K562 (cell line): ENCODE data around the gene SLC7A4. TPM values are rescaled to one million over a fixed set of nuclear protein-coding genes. Genes with fewer than 3 reads are reported as not detected.
A peak's percentile ranks its signal among the peaks of the same experiment; 100 is the strongest.

Experiments used
- BMI1 ChIP-seq: fragments of 150-350 bp; IDR thresholded peaks from 2 replicates; pipeline ENCODE4 v1.6.1; 2014; ENCODE audit warnings: low read length
- CBFB ChIP-seq: sonication (generic); formaldehyde crosslinking; IDR thresholded peaks from 2 replicates; pipeline ENCODE4 v1.4.0; 2020; ENCODE audit warnings: mild to moderate bottlenecking, missing genetic modification reagents
- CBX3 ChIP-seq, 2 experiments: IDR thresholded peaks; 1 replicate in 1 of 2; 2 replicates in 1 of 2; pipeline ENCODE4 v1.6.1; 2012; ENCODE audit warnings: inconsistent platforms in 2 of 2, low read length in 2 of 2, borderline replicate concordance in 1 of 2, control low read depth in 1 of 2
- HMGXB4 ChIP-seq: sonication (generic); formaldehyde crosslinking; IDR thresholded peaks from 2 replicates; pipeline ENCODE4 v1.8.1; 2023; ENCODE audit warnings: mild to moderate bottlenecking, missing genetic modification reagents
- HNRNPK ChIP-seq: fragments of 200-400 bp; formaldehyde crosslinking; IDR thresholded peaks from one replicate; pipeline ENCODE4 v1.6.1; 2018; ENCODE audit warnings: mild to moderate bottlenecking, low read depth, low read length; ENCODE audit not compliant: poor library complexity, severe bottlenecking
- MBD2 ChIP-seq: sonication (generic); IDR thresholded peaks from 2 replicates; pipeline ENCODE4 v1.6.1; 2016; ENCODE audit warnings: low read depth, borderline replicate concordance
- MNT ChIP-seq, 2 experiments: fragments of 450-650 bp; conservative IDR thresholded peaks; 2 replicates each; pipeline ENCODE4 v1.6.1; 2017; ENCODE audit warnings: mild to moderate bottlenecking in 2 of 2, moderate library complexity in 2 of 2
- NFE2 ChIP-seq: IDR thresholded peaks from 2 replicates; pipeline ENCODE4 v1.6.1; 2014; ENCODE audit warnings: antibody characterized with exemption, low read depth
- PKNOX1 ChIP-seq: fragments of 450-650 bp; IDR thresholded peaks from 2 replicates; pipeline ENCODE4 v1.6.1; 2016
- RUNX1 ChIP-seq: sonication (generic); IDR thresholded peaks from 2 replicates; pipeline ENCODE4 v1.6.1; 2016; ENCODE audit warnings: antibody characterized with exemption, low read depth
- SAFB ChIP-seq: fragments of 200-400 bp; formaldehyde crosslinking; IDR thresholded peaks from 2 replicates; pipeline ENCODE4 v1.6.1; 2017; ENCODE audit warnings: low read depth, low read length, borderline replicate concordance
- SMARCA5 ChIP-seq: fragments of 450-650 bp; IDR thresholded peaks from 2 replicates; pipeline ENCODE4 v1.6.1; 2016
- SMARCC2 ChIP-seq: fragments of 450-650 bp; IDR thresholded peaks from 2 replicates; pipeline ENCODE4 v1.6.1; 2017; ENCODE audit warnings: antibody characterized with exemption, moderate library complexity, mild to moderate bottlenecking, low read depth
- SOX6 ChIP-seq: fragments of 450-650 bp; IDR thresholded peaks from 2 replicates; pipeline ENCODE4 v1.6.1; 2014; ENCODE audit warnings: mild to moderate bottlenecking
- SRSF3 ChIP-seq: fragments of 200-400 bp; formaldehyde crosslinking; IDR thresholded peaks from 2 replicates; pipeline ENCODE4 v1.6.1; 2016; ENCODE audit warnings: mild to moderate bottlenecking, low read length, moderate library complexity; ENCODE audit not compliant: insufficient read depth
- SRSF9 ChIP-seq: fragments of 200-400 bp; formaldehyde crosslinking; IDR thresholded peaks from 2 replicates; pipeline ENCODE4 v1.6.1; 2017; ENCODE audit warnings: low read depth, low read length, borderline replicate concordance
- ZNF583 ChIP-seq: fragments of 250-450 bp; sonication (Bioruptor Pico); IDR thresholded peaks from 2 replicates; pipeline ENCODE4 v1.4.0; 2020
- ZNF77 ChIP-seq: fragments of 250-450 bp; sonication (Bioruptor Pico); IDR thresholded peaks from 2 replicates; pipeline ENCODE4 v1.5.0; 2020
- ZNF778 ChIP-seq: fragments of 450-650 bp; formaldehyde crosslinking; IDR thresholded peaks from 2 replicates; pipeline ENCODE4 v1.4.0; 2020; ENCODE audit warnings: mild to moderate bottlenecking, moderate library complexity
- polyA plus RNA-seq, 8 experiments: library from polyadenylated mRNA; depleted of rRNA in 4 of 8; stranded (reverse) in 5 of 8; unstranded in 3 of 8; fragments of >200 nt; fragmentation: Nextera tagmentation in 2 of 8; fragmentation: Illumina TruSeq in 1 of 8; extraction: Ambion mirVana in 2 of 8; extraction: Trizol in 1 of 8; gene quantifications; 2 replicates each; pipeline versions ENCODE4 v1.2.1 to v1.2.3, GENCODE V29; 2011 to 2014; ENCODE audit warnings: inconsistent platforms in 1 of 8, missing spikeins in 1 of 8
- total RNA-seq, 7 experiments: library from RNA; depleted of rRNA in 6 of 7; stranded (reverse); fragments of >200 nt in 6 of 7; fragmentation: Illumina TruSeq in 2 of 7; extraction: Trizol in 2 of 7; gene quantifications; 2 replicates each; pipeline versions ENCODE4 v1.2.1 to v1.2.3, GENCODE V29; 2011 to 2021; ENCODE audit warnings: low replicate concordance in 1 of 7
- TF ChIP-seq, protein P1 (sequence below): sonication (generic); formaldehyde crosslinking; IDR thresholded peaks from 2 replicates; pipeline ENCODE4 v1.8.1; 2023; ENCODE audit warnings: mild to moderate bottlenecking, missing genetic modification reagents
- TF ChIP-seq, protein P2 (sequence below): fragments of 450-650 bp; formaldehyde crosslinking; IDR thresholded peaks from 2 replicates; pipeline ENCODE4 v1.4.0; 2020; ENCODE audit warnings: mild to moderate bottlenecking

The SLC7A4 gene
- total and polyA plus RNA-seq, 9 of the 15 experiments (the other 6 are each of a cell fraction or from before 2014, with no cell fraction given): not detected

GRCh38 chr22:21054714-21055563, 22.6 kb upstream of the SLC7A4 start (continued):
- no peak for TF ChIP-seq HNRNPK
- TF ChIP-seq SMARCC2: no peak
- no peak for TF ChIP-seq SOX6
- TF ChIP-seq CBX3 (IDR thresholded peaks at IDR 0.05; ENCODE audit: borderline replicate concordance in 1 of 2, low read length in 2 of 2): no peak; a peak in 1 of 3 replicates
- TF ChIP-seq, protein P1, sequence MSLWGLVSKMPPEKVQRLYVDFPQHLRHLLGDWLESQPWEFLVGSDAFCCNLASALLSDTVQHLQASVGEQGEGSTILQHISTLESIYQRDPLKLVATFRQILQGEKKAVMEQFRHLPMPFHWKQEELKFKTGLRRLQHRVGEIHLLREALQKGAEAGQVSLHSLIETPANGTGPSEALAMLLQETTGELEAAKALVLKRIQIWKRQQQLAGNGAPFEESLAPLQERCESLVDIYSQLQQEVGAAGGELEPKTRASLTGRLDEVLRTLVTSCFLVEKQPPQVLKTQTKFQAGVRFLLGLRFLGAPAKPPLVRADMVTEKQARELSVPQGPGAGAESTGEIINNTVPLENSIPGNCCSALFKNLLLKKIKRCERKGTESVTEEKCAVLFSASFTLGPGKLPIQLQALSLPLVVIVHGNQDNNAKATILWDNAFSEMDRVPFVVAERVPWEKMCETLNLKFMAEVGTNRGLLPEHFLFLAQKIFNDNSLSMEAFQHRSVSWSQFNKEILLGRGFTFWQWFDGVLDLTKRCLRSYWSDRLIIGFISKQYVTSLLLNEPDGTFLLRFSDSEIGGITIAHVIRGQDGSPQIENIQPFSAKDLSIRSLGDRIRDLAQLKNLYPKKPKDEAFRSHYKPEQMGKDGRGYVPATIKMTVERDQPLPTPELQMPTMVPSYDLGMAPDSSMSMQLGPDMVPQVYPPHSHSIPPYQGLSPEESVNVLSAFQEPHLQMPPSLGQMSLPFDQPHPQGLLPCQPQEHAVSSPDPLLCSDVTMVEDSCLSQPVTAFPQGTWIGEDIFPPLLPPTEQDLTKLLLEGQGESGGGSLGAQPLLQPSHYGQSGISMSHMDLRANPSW (CRISPR knock-in tag): peak; percentile 53; the same call in 1 of the 2 replicates
- no peak for TF ChIP-seq ZNF778 (CRISPR knock-in tag)
- TF ChIP-seq SAFB: no peak
- TF ChIP-seq MBD2: no peak
- TF ChIP-seq CBFB (CRISPR knock-in tag): peak; percentile 12; the same call in 1 of the 2 replicates
- no peak; the same call in 1 of the 2 replicates for TF ChIP-seq HMGXB4 (CRISPR knock-in tag)
- TF ChIP-seq NFE2: no peak
- no peak for TF ChIP-seq BMI1
- TF ChIP-seq PKNOX1: no peak
- no peak for TF ChIP-seq SRSF3
- TF ChIP-seq SMARCA5: no peak
- TF ChIP-seq ZNF583 (CRISPR knock-in tag): no peak
- TF ChIP-seq SRSF9: no peak
- TF ChIP-seq ZNF77: no peak
- TF ChIP-seq, protein P2, sequence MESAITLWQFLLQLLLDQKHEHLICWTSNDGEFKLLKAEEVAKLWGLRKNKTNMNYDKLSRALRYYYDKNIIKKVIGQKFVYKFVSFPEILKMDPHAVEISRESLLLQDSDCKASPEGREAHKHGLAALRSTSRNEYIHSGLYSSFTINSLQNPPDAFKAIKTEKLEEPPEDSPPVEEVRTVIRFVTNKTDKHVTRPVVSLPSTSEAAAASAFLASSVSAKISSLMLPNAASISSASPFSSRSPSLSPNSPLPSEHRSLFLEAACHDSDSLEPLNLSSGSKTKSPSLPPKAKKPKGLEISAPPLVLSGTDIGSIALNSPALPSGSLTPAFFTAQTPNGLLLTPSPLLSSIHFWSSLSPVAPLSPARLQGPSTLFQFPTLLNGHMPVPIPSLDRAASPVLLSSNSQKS (CRISPR knock-in tag): no peak
- TF ChIP-seq MNT (conservative IDR thresholded peaks at IDR 0.05): no peak
- TF ChIP-seq RUNX1: 0 out of 2 replicates have a peak, but pooled peaks have one; percentile 15
